ENCODE results near the gene DENND5A.
"Not testable (repeated sequence)": the region's sequence is repeated elsewhere in the genome, so short reads cannot be mapped to it uniquely, and the experiment has no call there.

DENND5A gene

GRCh38 chr11:9264316-9265210 is 587 bp downstream of the DENND5A start:
- DNase-seq = no peak

- no peak for DNase-seq
These were observed 1.3 kb downstream of the DENND5A start for GRCh38 chr11:9263840-9264315.

GRCh38 chr11:9260838-9261146 is 4.4 kb downstream of the DENND5A start:
- DNase-seq = not testable (repeated sequence)

- DNase-seq = no peak
These were observed 4.9 kb downstream of the DENND5A start for GRCh38 chr11:9259981-9260837.

- not testable (repeated sequence) for DNase-seq
These were observed 6.9 kb downstream of the DENND5A start for GRCh38 chr11:9258279-9258678.

GRCh38 chr11:9254416-9254815 is 10.7 kb downstream of the DENND5A start:
- no peak for DNase-seq

- no peak for DNase-seq
These were observed 12.1 kb downstream of the DENND5A start for GRCh38 chr11:9253086-9253485.

GRCh38 chr11:9251311-9251710 is 13.8 kb downstream of the DENND5A start:
- DNase-seq = no peak

- no peak for DNase-seq
These were observed 15.0 kb downstream of the DENND5A start for GRCh38 chr11:9250139-9250582.

- no peak for DNase-seq
These were observed 15.9 kb downstream of the DENND5A start for GRCh38 chr11:9249252-9249651.

GRCh38 chr11:9247863-9248262 is 17.3 kb downstream of the DENND5A start:
- DNase-seq = no peak

GRCh38 chr11:9236242-9236641 is 28.9 kb downstream of the DENND5A start:
- not testable (repeated sequence) for DNase-seq

- DNase-seq = no peak
These were observed 32.7 kb downstream of the DENND5A start for GRCh38 chr11:9232482-9232881.

- DNase-seq = no peak
These were observed 33.3 kb downstream of the DENND5A start for GRCh38 chr11:9231848-9232177.

GRCh38 chr11:9230296-9230695 is 34.9 kb downstream of the DENND5A start:
- no peak for DNase-seq

GRCh38 chr11:9228091-9228490 is 37.1 kb downstream of the DENND5A start:
- no peak for DNase-seq

- no peak for DNase-seq
These were observed 39.3 kb downstream of the DENND5A start for GRCh38 chr11:9225748-9226298.

- no peak for DNase-seq
These were observed 42.5 kb downstream of the DENND5A start for GRCh38 chr11:9222654-9223053.

- DNase-seq = not testable (repeated sequence)
These were observed 44.3 kb downstream of the DENND5A start for GRCh38 chr11:9220853-9221252.

- no peak for DNase-seq
These were observed 45.6 kb downstream of the DENND5A start for GRCh38 chr11:9219572-9219971.

GRCh38 chr11:9219115-9219514 is 46.0 kb downstream of the DENND5A start:
- DNase-seq = no peak

GRCh38 chr11:9214765-9215164 is 50.4 kb downstream of the DENND5A start:
- DNase-seq = no peak

GRCh38 chr11:9211322-9211721 is 53.8 kb downstream of the DENND5A start:
- no peak for DNase-seq

- DNase-seq = no peak
These were observed 54.2 kb downstream of the DENND5A start for GRCh38 chr11:9210922-9211320.

All from effector CD8-positive, alpha-beta T cell (primary cell).